Raji (cell line): ENCODE data around the gene LSM6.

Experiments used
- POLR2A ChIP-seq: IDR thresholded peaks from 2 replicates; pipeline ENCODE4 v1.6.1; 2011; ENCODE audit warnings: low read depth, low read length, control low read depth; ENCODE audit not compliant: insufficient read depth

LSM6 gene

DNA sequence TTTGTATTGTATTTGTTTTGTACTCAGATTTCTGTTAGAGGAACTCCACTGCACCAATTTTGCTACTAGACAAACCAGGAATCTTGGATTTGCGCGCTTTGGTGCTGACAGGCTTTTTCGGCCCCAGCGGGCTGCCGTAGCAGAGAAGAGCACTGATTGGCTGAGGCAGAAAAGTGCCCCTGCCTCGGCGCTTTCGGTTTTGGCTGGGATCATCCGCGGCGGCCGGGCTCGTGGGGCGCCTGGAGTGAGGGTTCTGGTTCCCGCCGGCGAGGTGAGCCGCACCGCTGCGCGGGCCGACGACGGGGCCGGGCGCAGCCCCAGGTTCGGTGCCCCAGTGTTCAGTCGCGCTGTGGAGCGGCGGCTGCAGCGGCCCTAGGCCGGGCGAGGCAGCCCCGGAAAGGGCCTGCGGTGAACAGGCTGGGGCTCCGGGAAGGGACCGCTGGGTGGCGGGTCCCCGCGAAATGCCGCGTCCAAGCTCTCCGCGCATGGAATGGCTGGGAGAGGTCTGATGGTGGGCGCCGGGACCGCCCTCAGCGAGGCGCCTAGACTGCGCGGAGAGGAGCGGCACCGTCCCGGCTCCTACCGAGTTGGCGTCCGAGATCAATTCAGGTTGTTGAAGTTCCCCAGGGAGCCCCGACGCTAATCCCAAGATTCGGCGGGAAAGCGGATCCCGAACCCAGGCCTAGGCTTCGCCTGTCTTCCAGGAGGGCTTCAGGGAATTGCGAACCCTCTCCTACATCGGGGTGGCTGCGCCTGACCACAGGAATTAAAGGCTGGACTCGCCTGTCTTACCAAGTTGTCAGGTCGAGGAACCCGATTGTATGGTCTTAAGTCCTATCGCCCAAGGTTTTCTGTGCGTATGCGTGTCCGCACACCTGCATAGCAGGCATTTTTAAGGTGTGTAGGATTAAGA is at the start of gene LSM6:
LSM6 (plus strand) TSS at position 178 of the 913 bp plus-strand sequence. CDS start 7,204 bp downstream, outside the sequence.
- TF ChIP-seq POLR2A: peak; percentile 56

- no peak for TF ChIP-seq POLR2A
Measured at GRCh38 chr4:146132445-146132844, 43.1 kb upstream of the LSM6 start.

- TF ChIP-seq POLR2A: no peak
Measured at GRCh38 chr4:146134761-146135445, 40.6 kb upstream of the LSM6 start.

- no peak for TF ChIP-seq POLR2A
Measured at GRCh38 chr4:146135941-146136340, 39.6 kb upstream of the LSM6 start.

- no peak for TF ChIP-seq POLR2A
Measured at GRCh38 chr4:146142768-146143167, 32.8 kb upstream of the LSM6 start.

- TF ChIP-seq POLR2A: no peak
Measured at GRCh38 chr4:146143888-146144287, 31.6 kb upstream of the LSM6 start.

DNA sequence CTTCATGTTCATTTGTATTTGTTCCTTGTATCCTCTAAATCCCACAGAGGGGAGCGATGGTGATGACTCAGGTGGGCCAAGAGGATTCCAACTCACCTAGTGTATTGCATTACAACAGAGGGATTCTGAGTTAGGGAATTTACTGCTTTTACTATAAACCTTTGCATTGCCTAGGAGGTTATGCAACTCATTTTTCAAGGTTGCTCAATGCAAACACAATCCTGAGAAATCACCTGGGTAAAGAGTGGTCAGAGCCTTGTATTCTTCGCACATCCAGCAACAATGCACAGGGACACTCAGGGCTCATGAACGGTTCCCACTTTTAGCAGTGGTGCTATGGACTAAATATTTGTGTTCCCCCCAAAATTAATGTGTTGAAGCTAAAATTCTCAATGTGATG is 28.6 kb upstream of the LSM6 start:
- TF ChIP-seq POLR2A: no peak

DNA sequence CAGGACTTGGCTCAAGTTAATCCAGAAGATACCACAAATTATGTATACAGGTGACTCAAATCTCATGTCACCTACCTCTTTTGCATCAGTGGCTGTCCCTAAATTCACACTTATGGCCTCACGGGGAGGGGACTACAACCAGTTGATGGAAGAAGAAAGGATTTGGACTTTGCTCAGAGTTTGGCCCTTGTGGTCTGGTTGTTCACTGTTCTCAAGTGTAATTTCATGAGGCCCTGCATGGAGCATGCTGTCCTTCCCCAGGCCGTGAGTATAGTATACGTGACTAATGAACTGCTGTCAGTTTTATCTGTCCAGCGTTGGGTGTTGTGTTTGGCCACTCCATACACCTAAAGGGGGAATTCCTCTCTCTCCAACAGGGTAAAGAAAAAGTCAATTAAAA is 27.5 kb upstream of the LSM6 start:
- no peak for TF ChIP-seq POLR2A

DNA sequence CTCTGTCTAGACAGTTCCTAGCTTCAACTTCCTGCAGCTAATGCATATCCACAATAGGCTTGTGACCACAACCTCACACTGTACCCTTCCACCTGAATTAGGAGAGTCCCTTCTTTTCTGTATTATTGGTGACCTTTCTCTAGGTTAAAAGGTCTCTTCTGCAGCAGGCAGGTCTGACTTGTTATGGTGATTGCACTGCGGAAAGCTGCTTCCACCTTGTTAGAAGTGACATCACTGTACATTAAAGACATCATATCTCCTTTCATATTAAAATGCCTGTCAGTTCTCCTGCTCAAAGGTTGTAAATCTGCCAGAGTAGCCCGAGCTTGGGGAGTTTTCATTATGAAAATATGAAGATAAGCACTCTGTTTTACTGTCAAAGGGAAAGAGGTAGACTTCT is 21.5 kb upstream of the LSM6 start:
- no peak for TF ChIP-seq POLR2A

- no peak for TF ChIP-seq POLR2A
Measured at GRCh38 chr4:146155152-146155724, 20.3 kb upstream of the LSM6 start.

- TF ChIP-seq POLR2A: no peak
Measured at GRCh38 chr4:146158036-146158745, 17.3 kb upstream of the LSM6 start.

GRCh38 chr4:146159384-146160058 is 16.0 kb upstream of the LSM6 start:
- no peak for TF ChIP-seq POLR2A

DNA sequence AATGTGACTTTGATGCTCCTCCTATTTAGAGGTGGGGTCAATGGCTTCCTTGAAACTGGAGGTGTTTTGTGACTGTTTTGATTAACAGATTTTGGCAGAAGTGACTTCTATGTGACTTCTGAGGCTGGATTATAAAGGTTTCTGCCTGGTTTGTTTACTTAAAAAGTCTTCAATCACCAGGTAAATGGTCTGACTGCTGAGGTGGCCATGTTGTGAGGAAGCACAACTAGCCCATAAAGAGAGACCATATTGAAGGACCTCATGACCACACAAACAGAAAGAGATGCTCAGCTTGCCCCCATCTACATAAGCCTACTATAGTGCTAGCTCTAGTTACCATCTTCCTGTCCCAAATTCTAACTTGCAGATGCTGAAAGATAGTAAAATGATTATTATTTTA is 14.3 kb upstream of the LSM6 start:
- TF ChIP-seq POLR2A: no peak

DNA sequence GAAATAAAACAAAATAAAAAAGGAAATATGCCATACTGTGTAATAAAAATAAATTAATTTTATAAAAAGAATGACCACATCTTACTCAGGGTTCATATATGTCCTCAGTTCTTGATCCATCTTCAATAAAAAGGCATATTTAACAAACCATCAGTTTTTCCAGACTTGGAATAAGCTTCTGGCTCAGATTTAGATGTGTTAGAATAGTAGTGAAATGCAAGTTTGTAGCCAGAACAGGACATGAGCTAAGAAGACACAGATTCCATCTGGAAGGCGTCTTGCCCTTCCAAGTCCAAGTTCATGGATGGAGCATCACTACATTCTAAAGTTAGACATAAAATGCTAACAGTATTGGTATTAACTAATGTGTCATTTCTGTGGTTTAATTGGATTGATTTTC is 10.3 kb upstream of the LSM6 start:
- no peak for TF ChIP-seq POLR2A

GRCh38 chr4:146165840-146166239 is 9.7 kb upstream of the LSM6 start:
- TF ChIP-seq POLR2A: no peak
